HAP-1 (cell line): Measurements from ENCODE around the gene TANGO6.
A peak's percentile ranks its signal among the peaks of the same experiment; 100 is the strongest.

Experiments used
- DNase-seq, 2 experiments: peaks; one replicate each; pipeline ENCODE4 v3.0.0-alpha.2; 2016 to 2020; ENCODE audit warnings: low spot score in 2 of 2
- H3K27me3 ChIP-seq: fragments of 250-450 bp; sonication (Bioruptor Pico); 2 replicates; pipeline ENCODE4 v1.5.1; 2020; ENCODE audit warnings: low read depth, mild to moderate bottlenecking, moderate library complexity
- H3K36me3 ChIP-seq: fragments of 250-450 bp; sonication (Bioruptor Pico); replicated peaks from 2 replicates; pipeline ENCODE4 v1.5.1; 2020; ENCODE audit warnings: mild to moderate bottlenecking
- H3K4me1 ChIP-seq: fragments of 250-450 bp; sonication (Bioruptor Pico); 2 replicates; pipeline ENCODE4 v1.5.1; 2020; ENCODE audit warnings: mild to moderate bottlenecking
- H3K4me3 ChIP-seq: fragments of 250-450 bp; sonication (Bioruptor Pico); 2 replicates; pipeline ENCODE4 v1.5.1; 2020; ENCODE audit warnings: mild to moderate bottlenecking, moderate library complexity
- H3K9me3 ChIP-seq: fragments of 250-450 bp; sonication (Bioruptor Pico); 2 replicates; pipeline ENCODE4 v1.5.1; 2020; ENCODE audit warnings: mild to moderate bottlenecking, moderate library complexity
- in situ Hi-C: fragments of 300-500 bp; cut with MboI; formaldehyde crosslinking; loops from 3 replicates; pipeline ENCODE4 v1.14.3; 2020; ENCODE audit warnings: low sequenced_read_pairs, inconsistent platforms, mixed read lengths

The TANGO6 gene

DNA sequence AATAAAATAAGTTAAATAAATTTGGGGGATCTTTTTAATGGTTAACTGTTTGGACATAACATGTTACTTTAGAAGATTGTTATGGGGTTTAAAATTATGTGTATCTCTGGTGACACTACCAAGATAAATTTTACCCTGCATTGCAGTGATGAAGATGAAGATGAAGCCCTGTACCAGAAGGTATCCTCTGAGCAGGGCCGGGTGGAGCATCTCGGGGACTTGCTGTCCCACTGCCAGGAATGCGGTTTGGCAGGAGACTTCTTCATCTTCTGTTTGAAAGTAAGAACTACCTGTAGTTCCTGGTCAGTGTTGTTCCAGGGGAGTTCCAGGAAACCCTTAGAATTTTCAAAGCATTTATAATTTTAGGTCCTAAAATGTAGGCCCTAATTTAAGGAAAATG, 64.0 kb downstream of the TANGO6 start:
- no peak overlapping the region for H3K4me3 ChIP-seq
- no peak for DNase-seq
- H3K9me3 ChIP-seq: no peaks in the 10 kb centered on the region
- H3K4me1 ChIP-seq: peaks cover 10% of the 10 kb centered on the region
- H3K36me3 ChIP-seq: peaks cover 5% of the 10 kb centered on the region; the same call in 1 of the 2 replicates
- in situ Hi-C loops: no loop called here
- no peaks in the 10 kb centered on the region for H3K27me3 ChIP-seq

DNA sequence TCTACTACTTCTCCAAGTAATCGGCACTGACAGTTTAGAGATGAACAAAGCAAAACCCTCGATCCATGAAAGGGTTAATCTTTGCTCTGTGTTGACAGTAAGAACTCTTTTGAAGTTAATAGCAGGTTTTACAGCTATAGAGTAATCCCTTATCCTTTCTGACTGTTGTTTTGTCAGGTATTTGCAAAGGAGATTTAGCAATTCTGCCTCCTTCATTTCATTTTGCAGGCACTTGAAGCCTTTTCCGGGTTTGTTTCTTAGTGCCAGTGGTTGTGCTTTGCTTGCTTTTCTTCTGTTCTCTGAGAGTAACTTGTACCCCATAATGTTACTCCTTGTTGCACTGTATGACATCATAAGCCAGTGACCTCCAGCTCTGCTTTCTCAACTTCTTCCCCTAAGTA, 64.5 kb downstream of the TANGO6 start:
- no peaks in the 10 kb centered on the region for H3K9me3 ChIP-seq
- no peaks in the 10 kb centered on the region for H3K27me3 ChIP-seq
- peak in 1 of 2 experiments; percentile 80 for DNase-seq
- in situ Hi-C loops: no loop called here
- H3K36me3 ChIP-seq: peaks cover 5% of the 10 kb centered on the region; the same call in 1 of the 2 replicates
- peaks cover 10% of the 10 kb centered on the region for H3K4me1 ChIP-seq
- no peak overlapping the region for H3K4me3 ChIP-seq

DNA sequence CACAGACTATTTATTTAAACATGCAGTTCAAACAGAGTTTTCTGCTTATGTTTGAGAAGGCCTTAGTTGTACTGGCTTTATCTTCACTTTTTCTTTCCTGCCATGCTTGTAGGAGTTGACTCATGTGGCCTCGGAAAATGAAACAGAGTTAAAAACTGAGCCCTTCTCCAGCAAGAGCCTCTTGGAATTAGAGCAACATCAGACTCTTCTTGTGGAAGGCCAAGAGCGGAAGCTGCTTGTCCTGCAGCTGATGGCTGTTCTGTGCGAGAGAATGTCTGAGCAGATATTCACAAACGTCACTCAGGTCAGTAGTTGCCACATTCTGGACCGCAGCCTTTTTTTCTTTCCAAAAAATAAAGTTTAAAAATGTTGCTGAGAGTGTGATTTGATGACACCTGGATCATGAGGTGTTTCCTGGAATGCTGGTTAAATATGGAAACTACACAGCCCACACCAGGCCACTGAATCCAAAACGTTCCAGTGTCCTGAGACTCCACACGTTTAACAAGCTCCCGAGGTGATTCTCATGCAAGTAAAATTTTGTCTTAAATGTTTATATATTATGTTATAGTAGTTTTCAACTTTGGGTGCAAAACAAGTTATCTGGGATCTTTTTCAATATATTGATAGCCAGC, 65.9 kb downstream of the TANGO6 start:
- no peak for DNase-seq
- Histone ChIP-seq H3K27me3 (no peaks in the 10 kb centered on the region), H3K4me3 (no peak overlapping the region), H3K36me3 (peaks cover 5% of the 10 kb centered on the region; the same call in 1 of the 2 replicates), H3K9me3 (no peaks in the 10 kb centered on the region), H3K4me1 (peaks cover 10% of the 10 kb centered on the region)
- in situ Hi-C loops: no loop called here

DNA sequence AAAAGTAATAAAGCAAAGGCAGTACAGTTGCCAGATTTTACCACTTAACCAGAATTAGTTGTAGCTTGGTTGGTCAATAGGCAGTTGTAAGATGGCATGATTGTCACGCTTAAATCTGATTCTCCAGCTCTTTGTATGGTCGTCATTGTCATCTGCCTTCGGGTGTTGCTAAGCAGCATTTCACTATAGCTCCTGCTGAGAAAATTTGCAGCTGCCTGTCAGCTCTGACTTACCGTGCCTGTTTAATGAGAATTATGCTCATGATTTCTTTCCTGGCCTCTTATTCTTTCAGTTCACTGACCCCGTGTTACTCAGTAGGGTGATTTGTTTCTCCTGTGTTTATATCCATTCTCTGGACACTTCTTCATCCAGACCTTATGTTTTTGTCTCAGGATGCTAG, 66.7 kb downstream of the TANGO6 start:
- H3K36me3 ChIP-seq: peaks cover 5% of the 10 kb centered on the region; the same call in 1 of the 2 replicates
- H3K27me3 ChIP-seq: no peaks in the 10 kb centered on the region
- no peak overlapping the region for H3K4me3 ChIP-seq
- peaks cover 10% of the 10 kb centered on the region for H3K4me1 ChIP-seq
- DNase-seq: no peak
- in situ Hi-C loops: no loop called here
- H3K9me3 ChIP-seq: no peaks in the 10 kb centered on the region

DNA sequence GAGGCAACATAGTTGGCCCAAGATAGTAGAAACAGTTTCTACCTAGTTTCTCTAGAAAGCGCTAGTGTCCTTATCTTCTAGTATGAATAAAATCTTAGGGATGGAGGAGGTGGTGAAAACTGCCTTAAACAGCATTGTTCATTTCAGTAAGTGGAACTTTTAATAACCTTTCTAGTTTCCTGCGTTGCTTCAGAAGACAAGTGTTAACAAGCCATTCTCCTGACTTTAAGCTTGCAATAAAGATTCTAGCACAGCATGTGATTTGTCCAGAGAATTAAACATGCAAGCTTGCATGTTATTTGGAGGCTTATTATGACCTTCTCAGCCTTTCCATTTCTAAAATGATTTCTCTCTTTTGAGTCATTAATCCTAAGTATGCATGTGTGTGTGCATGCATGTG, 72.3 kb downstream of the TANGO6 start:
- Histone ChIP-seq H3K27me3 (no peaks in the 10 kb centered on the region), H3K4me3 (no peak overlapping the region), H3K4me1 (no peaks in the 10 kb centered on the region), H3K36me3 (peaks cover 3% of the 10 kb centered on the region; the same call in 1 of the 2 replicates), H3K9me3 (no peaks in the 10 kb centered on the region)
- no peak for DNase-seq
- in situ Hi-C loops: no loop called here

DNA sequence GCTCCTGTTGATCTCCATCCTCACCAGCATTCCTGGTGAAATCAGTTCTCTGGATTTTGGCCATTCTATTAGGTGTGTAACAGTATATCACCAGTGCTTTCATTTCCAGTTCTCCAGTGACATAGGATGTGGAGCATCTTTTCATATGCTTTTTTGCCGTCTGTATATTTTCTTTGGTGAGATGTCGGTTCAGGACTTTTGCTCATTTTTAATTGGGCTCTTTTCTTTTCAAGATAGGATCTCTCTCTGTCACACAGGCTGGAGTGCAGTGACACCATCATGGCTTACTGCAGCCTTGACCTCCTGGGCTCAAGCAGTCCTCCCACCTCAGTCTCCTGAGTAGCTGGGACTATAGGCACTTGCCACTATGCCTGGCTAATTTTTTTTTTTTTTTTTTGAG, 74.2 kb downstream of the TANGO6 start:
- Histone ChIP-seq H3K4me1 (no peaks in the 10 kb centered on the region), H3K9me3 (no peaks in the 10 kb centered on the region), H3K27me3 (no peaks in the 10 kb centered on the region), H3K36me3 (peaks cover 3% of the 10 kb centered on the region; the same call in 1 of the 2 replicates), H3K4me3 (no peak overlapping the region)
- DNase-seq: no peak
- in situ Hi-C loops: no loop called here

DNA sequence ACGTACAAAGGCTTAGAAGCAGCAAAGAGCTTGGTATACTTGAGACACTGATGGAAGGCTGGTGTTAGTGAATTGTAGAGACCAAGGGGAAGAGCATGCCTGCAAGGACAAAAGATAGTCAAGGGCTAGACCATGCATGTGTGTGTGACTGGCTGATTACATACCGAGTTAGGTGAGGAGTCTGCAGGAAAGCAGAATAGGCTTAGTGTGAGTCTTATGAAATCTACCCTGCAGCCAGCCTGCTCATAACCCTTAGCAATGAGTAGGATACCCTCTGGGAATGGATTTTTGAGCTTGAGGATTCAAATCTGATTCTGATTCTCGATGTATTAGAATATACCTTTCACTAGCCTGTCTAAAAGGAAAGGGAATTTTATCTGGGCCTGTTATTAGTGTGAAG, 77.0 kb downstream of the TANGO6 start:
- H3K36me3 ChIP-seq: peaks cover 3% of the 10 kb centered on the region; the same call in 1 of the 2 replicates
- in situ Hi-C loops: no loop called here
- H3K27me3 ChIP-seq: no peaks in the 10 kb centered on the region
- no peak for DNase-seq
- no peaks in the 10 kb centered on the region for H3K4me1 ChIP-seq
- no peak overlapping the region for H3K4me3 ChIP-seq
- H3K9me3 ChIP-seq: no peaks in the 10 kb centered on the region

DNA sequence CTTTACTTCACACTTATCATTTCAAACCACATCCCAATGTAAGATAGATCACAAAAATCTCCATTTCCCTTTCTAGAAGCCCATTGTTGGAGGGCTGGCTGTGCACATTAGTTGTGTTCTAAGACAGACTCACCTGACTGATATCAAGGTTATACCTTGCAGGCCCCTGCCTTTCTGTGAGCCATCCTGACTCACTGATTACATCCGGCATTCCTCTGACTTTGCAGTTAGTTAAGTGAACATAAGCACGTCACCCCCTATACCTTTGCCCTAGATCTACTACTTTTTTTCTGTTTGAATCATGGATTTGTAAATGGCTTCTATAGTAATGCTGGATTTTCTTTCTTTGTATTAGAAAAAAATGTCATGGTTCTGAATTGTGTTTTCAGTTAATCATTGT, 78.3 kb downstream of the TANGO6 start:
- H3K4me3 ChIP-seq: no peak overlapping the region
- in situ Hi-C loops: no loop called here
- H3K27me3 ChIP-seq: no peaks in the 10 kb centered on the region
- no peaks in the 10 kb centered on the region for H3K9me3 ChIP-seq
- no peak for DNase-seq
- H3K36me3 ChIP-seq: peaks cover 3% of the 10 kb centered on the region; the same call in 1 of the 2 replicates
- H3K4me1 ChIP-seq: no peaks in the 10 kb centered on the region

DNA sequence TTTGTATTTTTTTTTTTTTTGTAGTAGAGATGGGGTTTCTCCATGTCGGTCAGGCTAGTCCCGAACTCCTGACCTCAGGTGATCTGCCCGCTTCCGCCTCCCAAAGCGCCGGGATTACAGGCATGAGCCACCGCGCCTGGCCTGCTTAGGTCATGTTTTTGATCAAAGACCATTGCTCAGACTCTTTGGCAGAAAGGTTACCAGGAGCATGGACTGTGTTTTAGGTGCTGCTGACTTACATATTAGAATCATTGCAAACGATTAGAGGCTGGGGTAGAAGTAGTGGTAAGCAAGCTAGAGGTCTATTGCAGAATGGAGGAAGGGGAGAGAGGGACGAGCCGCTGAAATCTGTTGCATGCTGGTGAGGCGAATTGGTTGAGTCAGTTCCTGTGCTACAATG, 79.8 kb downstream of the TANGO6 start:
- Histone ChIP-seq H3K36me3 (peaks cover 3% of the 10 kb centered on the region; the same call in 1 of the 2 replicates), H3K4me3 (no peak overlapping the region), H3K4me1 (no peaks in the 10 kb centered on the region), H3K9me3 (no peaks in the 10 kb centered on the region), H3K27me3 (no peaks in the 10 kb centered on the region)
- no peak for DNase-seq
- in situ Hi-C loops: no loop called here

DNA sequence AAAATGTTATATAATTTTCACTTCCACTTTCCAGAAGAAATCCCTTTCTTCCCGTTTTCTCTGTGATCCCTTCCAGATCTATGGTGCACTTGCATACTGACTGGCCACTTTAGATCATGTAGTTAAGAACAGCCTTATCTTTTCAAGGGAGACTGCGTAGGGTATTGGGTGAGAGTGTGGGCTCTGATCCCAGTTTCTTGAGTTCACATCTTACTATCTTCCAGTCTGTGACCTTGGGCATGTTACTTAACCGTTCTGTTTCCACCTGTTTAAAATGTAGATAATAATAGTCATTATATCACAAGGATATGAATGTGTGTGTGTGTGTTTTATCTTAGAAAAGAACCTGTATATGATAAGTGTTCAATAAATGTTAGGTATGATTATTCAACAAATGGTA, 83.7 kb downstream of the TANGO6 start:
- in situ Hi-C loops: no loop called here
- Histone ChIP-seq H3K4me3 (no peak overlapping the region), H3K36me3 (peaks cover 4% of the 10 kb centered on the region; the same call in 1 of the 2 replicates), H3K4me1 (no peaks in the 10 kb centered on the region), H3K9me3 (no peaks in the 10 kb centered on the region), H3K27me3 (no peaks in the 10 kb centered on the region)
- DNase-seq: no peak

DNA sequence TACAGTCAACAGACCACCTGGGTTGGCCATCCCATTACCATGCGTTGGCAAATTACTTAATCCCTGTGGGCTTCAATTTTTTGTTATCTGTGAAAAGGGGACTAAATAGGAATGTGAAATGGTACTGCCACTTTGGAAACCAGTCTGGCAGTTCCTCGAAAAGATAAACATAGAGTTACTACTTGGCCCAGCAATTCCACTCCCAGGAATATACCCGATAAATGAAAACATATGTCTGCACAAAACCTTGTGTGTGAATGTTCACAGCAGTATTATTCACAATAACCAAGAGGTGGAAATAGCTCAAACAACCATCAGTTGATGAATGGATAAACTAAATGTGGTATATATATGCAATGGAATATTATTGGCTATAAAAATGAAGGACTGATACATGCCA, 87.9 kb downstream of the TANGO6 start:
- no peak for DNase-seq
- Histone ChIP-seq H3K9me3 (no peaks in the 10 kb centered on the region), H3K4me1 (no peaks in the 10 kb centered on the region), H3K4me3 (no peak overlapping the region), H3K27me3 (no peaks in the 10 kb centered on the region), H3K36me3 (peaks cover 4% of the 10 kb centered on the region; the same call in 1 of the 2 replicates)
- in situ Hi-C loops: no loop called here

DNA sequence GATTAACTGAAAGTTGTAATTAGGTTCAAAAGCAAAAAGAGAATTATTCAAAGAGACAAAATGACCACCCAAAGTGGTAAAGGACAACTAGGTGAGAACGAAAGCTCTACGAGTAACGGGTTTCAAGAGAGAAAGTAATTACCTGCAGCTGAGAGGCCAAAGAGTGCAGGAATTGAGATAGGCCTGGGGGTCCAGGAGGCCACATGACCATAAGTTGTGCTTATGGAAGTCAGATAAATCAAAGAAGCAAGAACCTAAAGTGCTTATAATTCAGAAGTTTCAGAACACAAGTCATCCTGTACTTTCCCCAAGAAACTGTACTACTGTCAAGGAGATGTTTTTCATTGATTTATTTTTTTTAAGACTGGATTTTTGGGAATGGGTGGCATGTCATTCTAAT, 91.1 kb downstream of the TANGO6 start:
- H3K36me3 ChIP-seq: peaks cover under 1% of the 10 kb centered on the region; the same call in 1 of the 2 replicates
- H3K9me3 ChIP-seq: no peaks in the 10 kb centered on the region
- no peak overlapping the region for H3K4me3 ChIP-seq
- no peak for DNase-seq
- in situ Hi-C loops: no loop called here
- no peaks in the 10 kb centered on the region for H3K4me1 ChIP-seq
- no peaks in the 10 kb centered on the region for H3K27me3 ChIP-seq

DNA sequence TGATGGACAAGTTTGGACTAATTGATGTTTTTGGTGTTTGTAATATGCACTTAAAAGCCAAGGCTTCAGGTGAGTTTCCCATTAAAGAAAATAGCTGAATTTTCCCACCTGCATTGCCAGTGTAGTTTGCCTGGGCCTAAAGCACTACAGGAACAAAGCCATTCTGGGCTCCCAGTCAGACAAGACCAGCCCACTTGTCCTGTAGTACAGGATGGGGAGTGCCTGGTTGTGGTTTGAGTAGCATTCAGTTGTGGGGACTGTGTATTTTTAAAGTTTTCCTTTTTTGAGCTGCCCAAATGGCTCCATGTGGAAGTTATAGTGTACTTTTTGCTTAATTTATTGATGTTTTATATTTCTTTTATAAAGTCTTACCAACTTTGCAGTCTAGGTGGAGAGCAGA, 91.7 kb downstream of the TANGO6 start:
- Histone ChIP-seq H3K4me1 (no peaks in the 10 kb centered on the region), H3K27me3 (no peaks in the 10 kb centered on the region), H3K36me3 (no peaks in the 10 kb centered on the region; the same call in 1 of the 2 replicates), H3K4me3 (no peak overlapping the region), H3K9me3 (no peaks in the 10 kb centered on the region)
- in situ Hi-C loops: no loop called here
- DNase-seq: no peak

DNA sequence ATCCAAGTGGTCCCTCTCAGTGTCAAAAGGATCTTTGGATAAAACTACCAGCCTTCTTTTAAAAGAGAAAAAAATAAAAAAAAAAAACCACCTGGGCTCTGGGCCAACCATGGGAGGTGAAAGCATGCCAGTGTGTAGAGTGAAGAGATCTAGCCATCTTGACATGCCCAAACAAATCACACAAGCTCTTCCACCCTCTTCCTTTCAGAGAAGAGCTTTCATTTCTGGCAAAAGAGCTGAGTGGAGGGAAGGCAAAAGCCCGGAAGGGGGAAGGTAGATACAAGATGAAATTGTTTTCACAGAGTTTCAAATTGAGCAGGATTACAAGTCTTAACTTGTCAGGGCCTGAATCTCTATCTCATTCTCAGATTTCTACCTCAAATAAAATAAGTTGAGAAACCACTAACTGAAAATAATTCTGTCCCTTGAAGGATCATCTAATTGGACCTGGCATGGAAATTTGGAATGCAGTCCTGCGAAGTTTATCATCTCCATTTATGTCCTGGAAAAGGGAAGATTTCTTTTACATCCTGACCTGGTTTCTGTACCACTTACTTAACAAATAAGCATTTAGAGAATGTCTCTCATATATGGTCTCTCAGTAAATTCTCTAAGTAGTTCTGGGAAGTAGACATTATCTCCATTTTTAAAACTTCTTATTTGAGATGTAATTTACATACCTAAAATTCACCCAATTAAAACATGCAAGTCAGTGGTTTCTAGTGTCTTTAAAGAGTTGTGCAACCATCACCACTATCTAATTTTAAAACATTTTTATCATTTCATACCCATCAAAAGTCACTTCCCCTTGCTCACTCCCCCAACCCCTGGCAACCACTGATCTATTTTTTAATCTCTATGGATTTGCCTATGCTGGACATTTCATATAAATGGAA, 93.7 kb downstream of the TANGO6 start:
- in situ Hi-C loops: no loop called here
- DNase-seq: no peak
- H3K9me3 ChIP-seq: no peaks in the 10 kb centered on the region
- no peaks in the 10 kb centered on the region for H3K4me1 ChIP-seq
- H3K4me3 ChIP-seq: no peak overlapping the region
- H3K36me3 ChIP-seq: no peaks in the 10 kb centered on the region; the same call in 1 of the 2 replicates
- no peaks in the 10 kb centered on the region for H3K27me3 ChIP-seq
